K562 (cell line): Measurements from ENCODE around the gene GPR108. TPM values are rescaled to one million over a fixed set of nuclear protein-coding genes. Genes with fewer than 3 reads are reported as not detected.

Experiments used
- ARID2 ChIP-seq: fragments of 450-650 bp; IDR thresholded peaks from 2 replicates; pipeline ENCODE4 v1.6.1; 2017; ENCODE audit warnings: antibody characterized with exemption, mild to moderate bottlenecking
- BRD4 ChIP-seq: fragments of 200-600 bp; sonication (generic); IDR thresholded peaks from 2 replicates; pipeline ENCODE4 v1.6.1; 2017; ENCODE audit warnings: inconsistent platforms
- CEBPB ChIP-seq: fragments of 450-650 bp; IDR thresholded peaks from 2 replicates; pipeline ENCODE4 v1.6.1; 2016; ENCODE audit warnings: missing genetic modification characterization, missing compliant biosample characterization
- GTF2E2 ChIP-seq: fragments of 200-800 bp; sonication (Bioruptor generic); IDR thresholded peaks from 2 replicates; pipeline ENCODE4 v1.6.1; 2016; ENCODE audit warnings: missing genetic modification characterization, missing compliant biosample characterization
- GTF2F1 ChIP-seq: IDR thresholded peaks from 2 replicates; pipeline ENCODE4 v1.6.1; 2011; ENCODE audit warnings: low read depth, low read length, improper control_type of control experiment
- HSF4 ChIP-seq: fragments of 250-450 bp; sonication (Bioruptor Pico); IDR thresholded peaks from 2 replicates; pipeline ENCODE4 v2.1.2; 2022; ENCODE audit warnings: mild to moderate bottlenecking, moderate library complexity, borderline replicate concordance
- IFI16 ChIP-seq: fragments of 250-450 bp; sonication (Bioruptor Pico); IDR thresholded peaks from 2 replicates; pipeline ENCODE4 v2.1.2; 2022; ENCODE audit warnings: mild to moderate bottlenecking, inconsistent platforms
- PHB2 ChIP-seq: fragments of 450-650 bp; IDR thresholded peaks from 2 replicates; pipeline ENCODE4 v1.6.1; 2017; ENCODE audit warnings: low read depth
- PML ChIP-seq: IDR thresholded peaks from 2 replicates; pipeline ENCODE4 v1.6.1; 2012; ENCODE audit warnings: low read length, inconsistent platforms
- PPARD ChIP-seq: fragments of 250-450 bp; sonication (Bioruptor Pico); IDR thresholded peaks from 2 replicates; pipeline ENCODE4 v1.8.0; 2022; ENCODE audit warnings: inconsistent platforms, mild to moderate bottlenecking, moderate library complexity
- RAD21 ChIP-seq, 2 experiments: fragments of 250-450 bp in 1 of 2; fragments of 450-650 bp in 1 of 2; sonication (Bioruptor Pico) in 1 of 2; formaldehyde crosslinking in 1 of 2; IDR thresholded peaks in 1 of 2; conservative IDR thresholded peaks in 1 of 2; 2 replicates each; pipeline versions ENCODE4 v1.4.0 to v1.8.0; 2020 to 2022; ENCODE audit warnings: mild to moderate bottlenecking in 2 of 2, moderate library complexity in 1 of 2
- SIRT6 ChIP-seq: IDR thresholded peaks from one replicate; pipeline ENCODE4 v1.6.1; 2012; ENCODE audit warnings: low read depth, mild to moderate bottlenecking, control low read depth, inconsistent platforms, low read length, moderate library complexity
- SMARCB1 ChIP-seq: IDR thresholded peaks from 2 replicates; pipeline ENCODE4 v1.6.1; 2011; ENCODE audit warnings: improper control_type of control experiment, low read depth; ENCODE audit not compliant: insufficient read length
- SNAPC5 ChIP-seq: fragments of 250-450 bp; sonication (Bioruptor Pico); IDR thresholded peaks from 2 replicates; pipeline ENCODE4 v1.8.0; 2021; ENCODE audit warnings: moderate library complexity, mild to moderate bottlenecking, inconsistent platforms
- SOX6 ChIP-seq: fragments of 450-650 bp; IDR thresholded peaks from 2 replicates; pipeline ENCODE4 v1.6.1; 2014; ENCODE audit warnings: mild to moderate bottlenecking
- SRF ChIP-seq, 2 experiments: fragments of 250-450, 450-650 bp in 1 of 2; sonication (Bioruptor Pico) in 1 of 2; sonication (generic) in 1 of 2; formaldehyde crosslinking; IDR thresholded peaks; 2 replicates each; pipeline versions ENCODE4 v1.5.0 to v1.5.1; 2020 to 2022; ENCODE audit warnings: mild to moderate bottlenecking in 1 of 2, missing genetic modification reagents in 1 of 2
- SUPT5H ChIP-seq: fragments of 450-650 bp; IDR thresholded peaks from 2 replicates; pipeline ENCODE4 v1.6.1; 2016
- TEAD2 ChIP-seq: fragments of 450-650 bp; IDR thresholded peaks from 2 replicates; pipeline ENCODE4 v1.6.1; 2016; ENCODE audit warnings: missing genetic modification characterization, control low read depth, missing compliant biosample characterization
- TFAM ChIP-seq: fragments of 250-450 bp; sonication (Bioruptor Pico); conservative IDR thresholded peaks from 2 replicates; pipeline ENCODE4 v1.5.0; 2021; ENCODE audit warnings: mild to moderate bottlenecking, moderate library complexity
- TGIF2 ChIP-seq: sonication (generic); formaldehyde crosslinking; IDR thresholded peaks from 2 replicates; pipeline ENCODE4 v1.8.1; 2022; ENCODE audit warnings: mild to moderate bottlenecking, missing genetic modification reagents, moderate library complexity
- ZBTB9 ChIP-seq: fragments of 450-650 bp; formaldehyde crosslinking; IDR thresholded peaks from 2 replicates; pipeline ENCODE4 v1.4.0; 2020; ENCODE audit warnings: mild to moderate bottlenecking, moderate library complexity
- ZNF584 ChIP-seq: fragments of 200-800 bp; sonication (Bioruptor generic); IDR thresholded peaks from 2 replicates; pipeline ENCODE4 v1.6.1; 2016; ENCODE audit warnings: low read depth, mild to moderate bottlenecking, missing genetic modification characterization, missing compliant biosample characterization
- ZZZ3 ChIP-seq: fragments of 450-650 bp; IDR thresholded peaks from 2 replicates; pipeline ENCODE4 v1.6.1; 2016; ENCODE audit warnings: antibody characterized with exemption, mild to moderate bottlenecking, moderate library complexity
- polyA plus RNA-seq, 8 experiments: library from polyadenylated mRNA; depleted of rRNA in 4 of 8; stranded (reverse) in 5 of 8; unstranded in 3 of 8; fragments of >200 nt; fragmentation: Nextera tagmentation in 2 of 8; fragmentation: Illumina TruSeq in 1 of 8; extraction: Ambion mirVana in 2 of 8; extraction: Trizol in 1 of 8; gene quantifications; 2 replicates each; pipeline versions ENCODE4 v1.2.1 to v1.2.3, GENCODE V29; 2011 to 2014; ENCODE audit warnings: inconsistent platforms in 1 of 8, missing spikeins in 1 of 8
- total RNA-seq, 7 experiments: library from RNA; depleted of rRNA in 6 of 7; stranded (reverse); fragments of >200 nt in 6 of 7; fragmentation: Illumina TruSeq in 2 of 7; extraction: Trizol in 2 of 7; gene quantifications; 2 replicates each; pipeline versions ENCODE4 v1.2.1 to v1.2.3, GENCODE V29; 2011 to 2021; ENCODE audit warnings: low replicate concordance in 1 of 7
- TF ChIP-seq, protein P1 (sequence below): fragments of 200-800 bp; sonication (Bioruptor generic); IDR thresholded peaks from 2 replicates; pipeline ENCODE4 v1.6.1; 2016; ENCODE audit warnings: missing genetic modification characterization, missing compliant biosample characterization

The GPR108 gene
- total and polyA plus RNA-seq, 9 of the 15 experiments (the other 6 are each of a cell fraction or from before 2014, with no cell fraction given), result 2.4 to 33.2 (median 24.4) TPM

DNA sequence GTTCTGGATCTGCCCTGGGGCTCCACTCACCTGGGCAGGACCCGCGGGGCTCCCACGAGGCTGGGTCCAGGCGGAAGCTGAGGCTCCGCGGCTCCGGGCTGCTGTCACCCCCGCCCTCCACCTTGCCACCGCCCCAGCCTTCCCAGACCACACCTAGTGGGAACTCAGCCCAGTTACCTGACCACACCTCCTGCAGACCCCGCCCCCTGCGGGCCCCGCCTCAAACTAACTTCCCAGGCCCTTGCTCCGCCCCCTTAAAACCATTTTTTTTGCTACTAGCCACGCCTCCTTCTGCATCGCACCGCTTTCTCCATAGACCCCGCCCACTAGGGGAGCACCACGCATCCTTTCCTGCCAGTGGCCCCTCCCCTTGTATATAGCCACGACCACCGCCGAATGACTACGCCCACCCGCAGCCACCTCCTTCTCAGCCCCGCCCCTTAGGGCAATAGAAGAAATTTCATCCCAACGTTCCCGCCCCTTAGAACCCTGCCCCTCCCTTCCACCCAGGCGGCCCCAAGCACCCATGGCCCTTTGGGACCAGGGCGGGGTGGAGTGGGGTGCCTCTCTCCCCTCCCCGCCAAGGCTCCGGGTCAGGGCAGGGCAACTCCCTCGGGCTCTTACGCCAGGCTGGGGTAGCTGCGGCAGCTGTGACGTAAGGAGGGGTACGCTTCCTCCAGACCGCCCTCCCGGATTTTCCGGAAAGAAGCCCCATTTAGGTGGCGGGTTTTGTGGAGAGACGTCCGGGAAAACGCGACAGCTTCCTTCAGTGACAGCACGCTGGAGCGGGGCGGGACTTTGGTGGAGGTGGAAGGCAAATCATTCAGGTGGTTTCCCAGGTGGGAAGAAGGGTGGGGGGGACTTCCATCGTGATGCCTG is 30.2 kb upstream of the GPR108 start, which contains the start of gene SH2D3A (continued):
- no peak for TF ChIP-seq PML
- no peak for TF ChIP-seq GTF2F1
- TF ChIP-seq TFAM (CRISPR knock-in tag), result no peak
- no peak for TF ChIP-seq TEAD2
- no peak; the same call in 1 of the 2 replicates for TF ChIP-seq ZBTB9 (CRISPR knock-in tag)
- TF ChIP-seq BRD4, result no peak
- TF ChIP-seq CEBPB (tag), result peak; percentile 26
- TF ChIP-seq SOX6, result no peak; the same call in 1 of the 2 replicates
- no peak for TF ChIP-seq GTF2E2 (tag)
- no peak for TF ChIP-seq HSF4 (CRISPR knock-in tag)
- TF ChIP-seq SRF (CRISPR knock-in tag; IDR thresholded peaks at IDR 0.05), result 0 out of 4 replicates have a peak, but pooled peaks of 1 of the 2 experiments have one; percentile 52
- no peak for TF ChIP-seq ZNF584
- TF ChIP-seq SUPT5H, result peak; percentile 76
- no peak for TF ChIP-seq PPARD
- TF ChIP-seq PHB2, result no peak
- no peak for TF ChIP-seq ARID2
- TF ChIP-seq TGIF2 (CRISPR knock-in tag), result no peak
- no peak for TF ChIP-seq RAD21 (CRISPR knock-in tag; conservative IDR thresholded peaks at IDR 0.05 in 1 of 2, IDR thresholded peaks at IDR 0.05 in 1 of 2)
- TF ChIP-seq SNAPC5, result no peak
- TF ChIP-seq, protein P1, sequence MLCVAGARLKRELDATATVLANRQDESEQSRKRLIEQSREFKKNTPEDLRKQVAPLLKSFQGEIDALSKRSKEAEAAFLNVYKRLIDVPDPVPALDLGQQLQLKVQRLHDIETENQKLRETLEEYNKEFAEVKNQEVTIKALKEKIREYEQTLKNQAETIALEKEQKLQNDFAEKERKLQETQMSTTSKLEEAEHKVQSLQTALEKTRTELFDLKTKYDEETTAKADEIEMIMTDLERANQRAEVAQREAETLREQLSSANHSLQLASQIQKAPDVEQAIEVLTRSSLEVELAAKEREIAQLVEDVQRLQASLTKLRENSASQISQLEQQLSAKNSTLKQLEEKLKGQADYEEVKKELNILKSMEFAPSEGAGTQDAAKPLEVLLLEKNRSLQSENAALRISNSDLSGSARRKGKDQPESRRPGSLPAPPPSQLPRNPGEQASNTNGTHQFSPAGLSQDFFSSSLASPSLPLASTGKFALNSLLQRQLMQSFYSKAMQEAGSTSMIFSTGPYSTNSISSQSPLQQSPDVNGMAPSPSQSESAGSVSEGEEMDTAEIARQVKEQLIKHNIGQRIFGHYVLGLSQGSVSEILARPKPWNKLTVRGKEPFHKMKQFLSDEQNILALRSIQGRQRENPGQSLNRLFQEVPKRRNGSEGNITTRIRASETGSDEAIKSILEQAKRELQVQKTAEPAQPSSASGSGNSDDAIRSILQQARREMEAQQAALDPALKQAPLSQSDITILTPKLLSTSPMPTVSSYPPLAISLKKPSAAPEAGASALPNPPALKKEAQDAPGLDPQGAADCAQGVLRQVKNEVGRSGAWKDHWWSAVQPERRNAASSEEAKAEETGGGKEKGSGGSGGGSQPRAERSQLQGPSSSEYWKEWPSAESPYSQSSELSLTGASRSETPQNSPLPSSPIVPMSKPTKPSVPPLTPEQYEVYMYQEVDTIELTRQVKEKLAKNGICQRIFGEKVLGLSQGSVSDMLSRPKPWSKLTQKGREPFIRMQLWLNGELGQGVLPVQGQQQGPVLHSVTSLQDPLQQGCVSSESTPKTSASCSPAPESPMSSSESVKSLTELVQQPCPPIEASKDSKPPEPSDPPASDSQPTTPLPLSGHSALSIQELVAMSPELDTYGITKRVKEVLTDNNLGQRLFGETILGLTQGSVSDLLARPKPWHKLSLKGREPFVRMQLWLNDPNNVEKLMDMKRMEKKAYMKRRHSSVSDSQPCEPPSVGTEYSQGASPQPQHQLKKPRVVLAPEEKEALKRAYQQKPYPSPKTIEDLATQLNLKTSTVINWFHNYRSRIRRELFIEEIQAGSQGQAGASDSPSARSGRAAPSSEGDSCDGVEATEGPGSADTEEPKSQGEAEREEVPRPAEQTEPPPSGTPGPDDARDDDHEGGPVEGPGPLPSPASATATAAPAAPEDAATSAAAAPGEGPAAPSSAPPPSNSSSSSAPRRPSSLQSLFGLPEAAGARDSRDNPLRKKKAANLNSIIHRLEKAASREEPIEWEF, result no peak
- no peak for TF ChIP-seq ZZZ3
- no peak for TF ChIP-seq SIRT6
- no peak for TF ChIP-seq SMARCB1
- no peak for TF ChIP-seq IFI16 (CRISPR knock-in tag)
